Transverse colon (tissue), 4 donors: ENCODE results near the gene CDR2. TPM values are rescaled to one million over a fixed set of nuclear protein-coding genes. Genes with fewer than 3 reads are reported as not detected.

Experiments
- DNase-seq: peaks from one replicate; pipeline ENCODE4 v3.0.0-alpha.2; 2019
- H3K27ac ChIP-seq, 4 donors: fragments of 200-600 bp; sonication (generic); 2 replicates each; pipeline ENCODE4 v1.5.1; 2016 to 2018; ENCODE audit warnings: inconsistent platforms in 4 of 4
- H3K27me3 ChIP-seq: fragments of 200-600 bp; sonication (generic); 2 replicates; pipeline ENCODE4 v1.5.1; 2017; ENCODE audit warnings: inconsistent platforms
- H3K36me3 ChIP-seq, 4 donors: fragments of 200-600 bp; sonication (generic); 2 replicates each; pipeline ENCODE4 v1.5.1; 2017 to 2019; ENCODE audit warnings: inconsistent platforms in 4 of 4
- H3K4me1 ChIP-seq, 4 donors: fragments of 200-600 bp; sonication (generic); 2 replicates each; pipeline ENCODE4 v1.5.1; 2017 to 2020; ENCODE audit warnings: inconsistent platforms in 4 of 4
- H3K4me3 ChIP-seq, 4 donors: fragments of 200-600 bp; sonication (generic); 1 replicate in 1 of 4; 2 replicates in 3 of 4; pipeline versions ENCODE4 v1.5.1 to v1.6.1; 2017 to 2019; ENCODE audit warnings: inconsistent platforms in 4 of 4
- H3K9me3 ChIP-seq, 2 donors: fragments of 200-600 bp; sonication (generic); 2 replicates each; pipeline ENCODE4 v1.5.1; 2017 to 2019; ENCODE audit warnings: inconsistent platforms in 2 of 2
- EP300 ChIP-seq: sonication (generic); formaldehyde crosslinking; IDR thresholded peaks from one replicate; pipeline ENCODE4 v1.6.1; 2017; ENCODE audit warnings: antibody characterized with exemption, low read depth
- POLR2A ChIP-seq: fragments of 450-650 bp; IDR thresholded peaks from one replicate; pipeline ENCODE4 v1.6.1; 2016; ENCODE audit warnings: antibody characterized with exemption, mild to moderate bottlenecking, moderate library complexity
- POLR2AphosphoS5 ChIP-seq, 3 donors: sonication (generic); formaldehyde crosslinking; IDR thresholded peaks; one replicate each; pipeline ENCODE4 v1.6.1; 2016; ENCODE audit warnings: antibody characterized with exemption in 3 of 3
- WGBS, 2 donors: methylation state at CpG; one replicate each; pipeline ENCODE4 v1.1.5; 2018; ENCODE audit warnings: low coverage in 1 of 2; 5-methylcytosine and 5-hydroxymethylcytosine counted together
- in situ Hi-C, 4 donors: fragments of 200-750 bp; cut with MboI; loops; one replicate each; pipeline versions ENCODE4 v1.15.0 to v1.15.1; 2017; ENCODE audit warnings: low sequenced_read_pairs in 3 of 4, low pct_ligation_motif_present in 1 of 4, low pct_unique_long_range_greater_than_20kb in 1 of 4
- intact Hi-C: fragments of 100-400 bp; cut with DNase I; formaldehyde crosslinking; loops from one replicate; pipeline ENCODE4 v1.15.1; 2023; ENCODE audit warnings: low total_unique reads
- total RNA-seq, 4 donors: library from RNA; depleted of rRNA; stranded (reverse); fragments of >200 nt; gene quantifications; one replicate each; pipeline ENCODE4 v1.1.0, GENCODE V29; 2016
- TF ChIP-seq, protein P1 (sequence below), 5 experiments: fragments of 200-600 bp in 3 of 5; fragments of 450-650 bp in 2 of 5; sonication (generic) in 3 of 5; IDR thresholded peaks; 1 replicate in 2 of 5; 2 replicates in 3 of 5; pipeline ENCODE4 v1.5.1; 2016 to 2017; ENCODE audit warnings: antibody characterized with exemption in 5 of 5, inconsistent platforms in 3 of 5, mild to moderate bottlenecking in 2 of 5, moderate library complexity in 1 of 5

CDR2 gene
- total RNA-seq, 4 donors from 2014 or later: 21.7 to 317 (median 24.1) TPM

DNA sequence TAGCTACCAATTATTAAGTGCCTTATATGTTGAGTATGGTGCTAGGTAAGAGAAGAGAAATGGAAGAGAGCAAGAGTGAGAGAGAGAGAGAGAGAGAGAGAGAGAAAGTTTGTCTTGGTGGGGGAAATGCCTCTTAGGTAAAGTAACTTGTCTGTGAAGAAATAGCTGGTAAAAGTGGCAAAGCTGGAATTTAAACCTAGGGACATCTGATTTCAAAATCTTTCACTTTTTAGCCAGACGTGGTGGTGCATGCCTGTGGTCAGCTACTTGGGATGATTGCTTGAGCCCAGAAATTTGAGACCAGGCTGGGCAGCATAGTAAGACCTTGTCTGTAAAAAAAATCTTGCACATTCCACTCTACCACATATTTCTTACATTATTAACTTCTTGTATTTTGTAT, 23.0 kb upstream of the CDR2 start:
- H3K9me3 ChIP-seq: no peaks in the 10 kb centered on the region
- no peak overlapping the region for H3K4me3 ChIP-seq
- no peak for DNase-seq
- H3K27me3 ChIP-seq: no peaks in the 10 kb centered on the region
- in situ Hi-C loops (no loop called here), intact Hi-C loops (no loop called here)
- no peak overlapping the region for H3K27ac ChIP-seq
- H3K4me1 ChIP-seq: no peaks in the 10 kb centered on the region
- TF ChIP-seq, protein P1, sequence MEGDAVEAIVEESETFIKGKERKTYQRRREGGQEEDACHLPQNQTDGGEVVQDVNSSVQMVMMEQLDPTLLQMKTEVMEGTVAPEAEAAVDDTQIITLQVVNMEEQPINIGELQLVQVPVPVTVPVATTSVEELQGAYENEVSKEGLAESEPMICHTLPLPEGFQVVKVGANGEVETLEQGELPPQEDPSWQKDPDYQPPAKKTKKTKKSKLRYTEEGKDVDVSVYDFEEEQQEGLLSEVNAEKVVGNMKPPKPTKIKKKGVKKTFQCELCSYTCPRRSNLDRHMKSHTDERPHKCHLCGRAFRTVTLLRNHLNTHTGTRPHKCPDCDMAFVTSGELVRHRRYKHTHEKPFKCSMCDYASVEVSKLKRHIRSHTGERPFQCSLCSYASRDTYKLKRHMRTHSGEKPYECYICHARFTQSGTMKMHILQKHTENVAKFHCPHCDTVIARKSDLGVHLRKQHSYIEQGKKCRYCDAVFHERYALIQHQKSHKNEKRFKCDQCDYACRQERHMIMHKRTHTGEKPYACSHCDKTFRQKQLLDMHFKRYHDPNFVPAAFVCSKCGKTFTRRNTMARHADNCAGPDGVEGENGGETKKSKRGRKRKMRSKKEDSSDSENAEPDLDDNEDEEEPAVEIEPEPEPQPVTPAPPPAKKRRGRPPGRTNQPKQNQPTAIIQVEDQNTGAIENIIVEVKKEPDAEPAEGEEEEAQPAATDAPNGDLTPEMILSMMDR (IDR thresholded peaks at IDR 0.05): no peak
- no peak for TF ChIP-seq POLR2AphosphoS5 (IDR thresholded peaks at IDR 0.05)
- TF ChIP-seq POLR2A: no peak
- no peak for TF ChIP-seq EP300
- H3K36me3 ChIP-seq: no peaks in the 10 kb centered on the region
- WGBS, 2 donors: 69 to 80% methylated on average over 1 of the region's 1 CpG

DNA sequence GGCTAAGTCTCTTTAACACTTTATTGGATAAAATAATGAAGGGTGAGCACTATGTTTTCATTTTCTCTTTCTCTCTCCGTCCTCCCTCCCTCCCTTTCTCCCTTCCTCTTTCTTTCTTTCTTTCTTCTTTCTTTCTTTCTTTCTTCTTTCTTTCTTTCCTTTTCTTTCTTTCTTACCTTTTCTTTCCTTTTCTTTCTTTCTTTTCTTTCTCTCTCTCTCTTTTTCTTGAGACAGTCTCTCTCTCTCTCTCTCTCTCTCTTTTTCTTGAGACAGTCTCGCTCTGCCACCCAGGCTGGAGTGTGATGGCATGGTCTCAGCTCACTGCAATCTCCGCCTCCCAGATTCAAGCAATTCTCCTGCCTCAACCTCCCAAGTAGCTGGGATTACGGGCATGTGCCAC, 21.5 kb upstream of the CDR2 start:
- intact Hi-C loops: no loop called here
- TF ChIP-seq, protein P1 (IDR thresholded peaks at IDR 0.05): no peak
- TF ChIP-seq POLR2AphosphoS5 (IDR thresholded peaks at IDR 0.05) (no peak), EP300 (no peak), POLR2A (no peak)
- no peaks in the 10 kb centered on the region for H3K4me1 ChIP-seq
- H3K27me3 ChIP-seq: no peaks in the 10 kb centered on the region
- H3K27ac ChIP-seq: no peak overlapping the region
- in situ Hi-C loops: no loop called here
- DNase-seq: no peak
- no peaks in the 10 kb centered on the region for H3K36me3 ChIP-seq
- 95 to 99% methylated on average over 4 of the region's 4 CpGs for WGBS, 2 donors
- no peaks in the 10 kb centered on the region for H3K9me3 ChIP-seq
- H3K4me3 ChIP-seq: no peak overlapping the region

DNA sequence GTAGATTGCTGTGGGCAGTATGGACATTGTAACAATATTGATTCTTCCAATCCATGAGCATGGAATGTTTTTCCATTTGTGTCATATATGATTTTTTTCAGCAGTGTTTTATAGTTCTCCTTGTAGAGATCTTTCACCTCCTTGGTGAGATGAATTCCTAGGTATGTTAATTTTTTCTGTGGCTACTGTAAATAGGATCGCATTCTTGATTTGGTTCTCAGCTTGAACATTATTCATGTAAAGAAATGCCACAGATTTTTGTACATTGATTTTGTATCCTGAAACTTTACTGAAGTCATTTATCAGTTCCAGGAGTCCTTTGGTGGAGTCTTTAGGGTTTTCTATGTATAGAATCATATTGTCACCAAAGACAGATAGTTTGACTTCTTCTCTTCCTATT, 19.7 kb upstream of the CDR2 start:
- TF ChIP-seq POLR2AphosphoS5 (IDR thresholded peaks at IDR 0.05) (no peak), EP300 (no peak), POLR2A (no peak)
- TF ChIP-seq, protein P1 (IDR thresholded peaks at IDR 0.05): no peak
- Histone ChIP-seq H3K4me1 (no peaks in the 10 kb centered on the region), H3K27ac (no peak overlapping the region), H3K27me3 (no peaks in the 10 kb centered on the region), H3K4me3 (no peak overlapping the region), H3K36me3 (no peaks in the 10 kb centered on the region), H3K9me3 (no peaks in the 10 kb centered on the region)
- intact Hi-C loops (no loop called here), in situ Hi-C loops (no loop called here)
- 100% methylated on average over 1 of the region's 1 CpG for WGBS, 2 donors
- DNase-seq: no peak

GRCh38 chr16:22388101-22388644, 13.8 kb upstream of the CDR2 start:
- TF ChIP-seq EP300: no peak
- no peak for TF ChIP-seq POLR2AphosphoS5 (IDR thresholded peaks at IDR 0.05)
- TF ChIP-seq POLR2A: no peak
- TF ChIP-seq, protein P1 (IDR thresholded peaks at IDR 0.05): no peak
- DNase-seq: no peak
- Histone ChIP-seq H3K4me1 (peaks cover 0 to 3% (median 1%) of the 10 kb centered on the region in 4 donors), H3K4me3 (no peak overlapping the region), H3K9me3 (no peaks in the 10 kb centered on the region), H3K27me3 (no peaks in the 10 kb centered on the region), H3K36me3 (no peaks in the 10 kb centered on the region), H3K27ac (no peak overlapping the region)
- 68 to 80% methylated on average over 3 of the region's 3 CpGs for WGBS, 2 donors
- in situ Hi-C loops (no loop called here), intact Hi-C loops (no loop called here)
